Thyroid gland (tissue), 4 donors: Measurements from ENCODE around the gene DENND1A.

Source experiments
- POLR2A ChIP-seq, 2 donors: fragments of 450-650 bp; IDR thresholded peaks; one replicate each; pipeline ENCODE4 v1.6.1; 2017; ENCODE audit warnings: antibody characterized with exemption in 2 of 2, mild to moderate bottlenecking in 2 of 2, moderate library complexity in 1 of 2
- TF ChIP-seq, protein P1 (sequence below), 6 experiments: fragments of 200-600 bp in 3 of 6; fragments of 450-650 bp in 3 of 6; sonication (generic) in 3 of 6; IDR thresholded peaks; one replicate each; pipeline ENCODE4 v1.5.1; 2016 to 2019; ENCODE audit warnings: antibody characterized with exemption in 6 of 6, mild to moderate bottlenecking in 2 of 6, inconsistent platforms in 1 of 6, moderate library complexity in 1 of 6

DNA sequence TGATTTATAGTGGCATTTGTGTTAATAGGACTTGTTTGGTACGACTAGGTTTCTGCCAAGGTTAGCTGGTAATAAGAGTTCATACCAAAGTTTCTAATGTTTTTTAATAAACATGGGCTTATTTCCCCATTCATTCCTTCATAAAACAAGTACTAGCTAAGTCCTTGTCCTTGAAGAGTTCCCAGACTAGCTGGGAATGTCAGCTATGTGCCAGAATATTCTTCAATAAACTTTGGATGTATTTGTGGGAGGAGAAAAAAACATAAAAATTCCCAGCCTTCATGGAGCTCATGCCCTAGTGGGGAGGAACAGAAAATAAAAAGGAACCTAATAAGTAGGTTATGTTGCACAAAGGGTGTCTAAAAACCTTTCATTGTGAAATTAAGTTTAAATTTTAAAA is 176.9 kb downstream of the DENND1A start:
- TF ChIP-seq, protein P1, sequence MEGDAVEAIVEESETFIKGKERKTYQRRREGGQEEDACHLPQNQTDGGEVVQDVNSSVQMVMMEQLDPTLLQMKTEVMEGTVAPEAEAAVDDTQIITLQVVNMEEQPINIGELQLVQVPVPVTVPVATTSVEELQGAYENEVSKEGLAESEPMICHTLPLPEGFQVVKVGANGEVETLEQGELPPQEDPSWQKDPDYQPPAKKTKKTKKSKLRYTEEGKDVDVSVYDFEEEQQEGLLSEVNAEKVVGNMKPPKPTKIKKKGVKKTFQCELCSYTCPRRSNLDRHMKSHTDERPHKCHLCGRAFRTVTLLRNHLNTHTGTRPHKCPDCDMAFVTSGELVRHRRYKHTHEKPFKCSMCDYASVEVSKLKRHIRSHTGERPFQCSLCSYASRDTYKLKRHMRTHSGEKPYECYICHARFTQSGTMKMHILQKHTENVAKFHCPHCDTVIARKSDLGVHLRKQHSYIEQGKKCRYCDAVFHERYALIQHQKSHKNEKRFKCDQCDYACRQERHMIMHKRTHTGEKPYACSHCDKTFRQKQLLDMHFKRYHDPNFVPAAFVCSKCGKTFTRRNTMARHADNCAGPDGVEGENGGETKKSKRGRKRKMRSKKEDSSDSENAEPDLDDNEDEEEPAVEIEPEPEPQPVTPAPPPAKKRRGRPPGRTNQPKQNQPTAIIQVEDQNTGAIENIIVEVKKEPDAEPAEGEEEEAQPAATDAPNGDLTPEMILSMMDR (IDR thresholded peaks at IDR 0.05) = no peak
- no peak for TF ChIP-seq POLR2A (IDR thresholded peaks at IDR 0.05)
